ENCODE results near the gene RSPH10B.
"Not testable (repeated sequence)": the region's sequence is repeated elsewhere in the genome, so short reads cannot be mapped to it uniquely, and the experiment has no call there.

DNA sequence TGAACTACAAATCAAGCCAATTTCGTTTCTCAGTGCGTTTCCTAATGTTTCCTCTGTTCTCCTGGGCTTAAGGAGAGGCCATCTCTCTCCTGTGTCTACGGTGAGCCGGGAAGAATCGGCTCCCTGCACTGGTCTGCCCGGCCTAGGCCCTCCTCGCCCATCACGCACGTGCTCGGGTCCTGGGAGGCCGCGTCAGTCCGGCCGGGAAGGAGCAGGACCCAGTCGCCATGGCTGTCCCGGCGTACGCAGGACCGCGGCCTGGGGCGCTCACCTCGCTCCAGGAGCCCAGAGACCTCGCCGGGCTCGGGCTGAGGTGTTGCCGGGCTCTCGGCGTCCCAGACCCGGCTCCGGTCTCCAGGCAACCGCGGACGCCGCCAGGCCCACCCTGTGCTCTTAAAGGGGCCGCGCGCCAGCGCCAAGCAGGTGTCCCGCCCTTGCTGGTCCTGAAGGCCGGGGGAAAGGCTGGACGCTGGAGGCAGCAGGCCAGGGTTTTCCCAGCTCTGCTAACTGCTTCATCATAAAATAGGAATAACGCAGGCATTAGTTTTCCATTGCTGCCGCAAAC, at the start of gene RSPH10B:
- TF ChIP-seq, protein P1, sequence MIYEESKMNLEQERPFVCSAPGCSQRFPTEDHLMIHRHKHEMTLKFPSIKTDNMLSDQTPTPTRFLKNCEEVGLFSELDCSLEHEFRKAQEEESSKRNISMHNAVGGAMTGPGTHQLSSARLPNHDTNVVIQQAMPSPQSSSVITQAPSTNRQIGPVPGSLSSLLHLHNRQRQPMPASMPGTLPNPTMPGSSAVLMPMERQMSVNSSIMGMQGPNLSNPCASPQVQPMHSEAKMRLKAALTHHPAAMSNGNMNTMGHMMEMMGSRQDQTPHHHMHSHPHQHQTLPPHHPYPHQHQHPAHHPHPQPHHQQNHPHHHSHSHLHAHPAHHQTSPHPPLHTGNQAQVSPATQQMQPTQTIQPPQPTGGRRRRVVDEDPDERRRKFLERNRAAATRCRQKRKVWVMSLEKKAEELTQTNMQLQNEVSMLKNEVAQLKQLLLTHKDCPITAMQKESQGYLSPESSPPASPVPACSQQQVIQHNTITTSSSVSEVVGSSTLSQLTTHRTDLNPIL (CRISPR knock-in tag; IDR thresholded peaks at IDR 0.05; ENCODE audit: low read depth) = not testable (repeated sequence)
- TF ChIP-seq, protein P2, sequence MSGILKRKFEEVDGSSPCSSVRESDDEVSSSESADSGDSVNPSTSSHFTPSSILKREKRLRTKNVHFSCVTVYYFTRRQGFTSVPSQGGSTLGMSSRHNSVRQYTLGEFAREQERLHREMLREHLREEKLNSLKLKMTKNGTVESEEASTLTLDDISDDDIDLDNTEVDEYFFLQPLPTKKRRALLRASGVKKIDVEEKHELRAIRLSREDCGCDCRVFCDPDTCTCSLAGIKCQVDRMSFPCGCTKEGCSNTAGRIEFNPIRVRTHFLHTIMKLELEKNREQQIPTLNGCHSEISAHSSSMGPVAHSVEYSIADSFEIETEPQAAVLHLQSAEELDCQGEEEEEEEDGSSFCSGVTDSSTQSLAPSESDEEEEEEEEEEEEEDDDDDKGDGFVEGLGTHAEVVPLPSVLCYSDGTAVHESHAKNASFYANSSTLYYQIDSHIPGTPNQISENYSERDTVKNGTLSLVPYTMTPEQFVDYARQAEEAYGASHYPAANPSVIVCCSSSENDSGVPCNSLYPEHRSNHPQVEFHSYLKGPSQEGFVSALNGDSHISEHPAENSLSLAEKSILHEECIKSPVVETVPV (CRISPR knock-in tag; IDR thresholded peaks at IDR 0.05) = not testable (repeated sequence)
- TF ChIP-seq ISL1, RARB (CRISPR knock-in tag; IDR thresholded peaks at IDR 0.05): not testable (repeated sequence)
